Mesodermal cell (in vitro differentiated cells): ENCODE results near the gene FNBP1L.
"Not testable (repeated sequence)": the region's sequence is repeated elsewhere in the genome, so short reads cannot be mapped to it uniquely, and the experiment has no call there.

Experiments used
- H3K27ac ChIP-seq: 2 replicates; pipeline ENCODE4 v1.7.0; 2013; ENCODE audit warnings: mild to moderate bottlenecking, low read depth, low read length, moderate library complexity; ENCODE audit not compliant: severe bottlenecking
- H3K36me3 ChIP-seq: 2 replicates; pipeline ENCODE4 v1.7.1; 2013; ENCODE audit warnings: mild to moderate bottlenecking, low read length, moderate library complexity; ENCODE audit not compliant: control insufficient read depth, insufficient read depth
- H3K4me1 ChIP-seq: one replicate; pipeline ENCODE4 v1.7.1; 2013; ENCODE audit warnings: mild to moderate bottlenecking, low read length; ENCODE audit not compliant: insufficient read depth, control insufficient read depth, poor library complexity, severe bottlenecking
- H3K4me3 ChIP-seq: 2 replicates; pipeline ENCODE4 v1.7.0; 2013; ENCODE audit warnings: low read length, control low read depth, mild to moderate bottlenecking; ENCODE audit not compliant: insufficient read depth, poor library complexity, severe bottlenecking; ENCODE audit errors: extremely low read depth
- H3K9me3 ChIP-seq: 2 replicates; pipeline ENCODE4 v1.7.1; 2013; ENCODE audit warnings: mild to moderate bottlenecking, low read length, moderate library complexity; ENCODE audit not compliant: control insufficient read depth
- WGBS, 2 experiments: methylation state at CpG; one replicate each; pipeline ENCODE4 v1.1.5; 2013; ENCODE audit warnings: missing lambda C conversion rate in 2 of 2; ENCODE audit not compliant: insufficient coverage in 2 of 2; 5-methylcytosine and 5-hydroxymethylcytosine counted together

FNBP1L gene

DNA sequence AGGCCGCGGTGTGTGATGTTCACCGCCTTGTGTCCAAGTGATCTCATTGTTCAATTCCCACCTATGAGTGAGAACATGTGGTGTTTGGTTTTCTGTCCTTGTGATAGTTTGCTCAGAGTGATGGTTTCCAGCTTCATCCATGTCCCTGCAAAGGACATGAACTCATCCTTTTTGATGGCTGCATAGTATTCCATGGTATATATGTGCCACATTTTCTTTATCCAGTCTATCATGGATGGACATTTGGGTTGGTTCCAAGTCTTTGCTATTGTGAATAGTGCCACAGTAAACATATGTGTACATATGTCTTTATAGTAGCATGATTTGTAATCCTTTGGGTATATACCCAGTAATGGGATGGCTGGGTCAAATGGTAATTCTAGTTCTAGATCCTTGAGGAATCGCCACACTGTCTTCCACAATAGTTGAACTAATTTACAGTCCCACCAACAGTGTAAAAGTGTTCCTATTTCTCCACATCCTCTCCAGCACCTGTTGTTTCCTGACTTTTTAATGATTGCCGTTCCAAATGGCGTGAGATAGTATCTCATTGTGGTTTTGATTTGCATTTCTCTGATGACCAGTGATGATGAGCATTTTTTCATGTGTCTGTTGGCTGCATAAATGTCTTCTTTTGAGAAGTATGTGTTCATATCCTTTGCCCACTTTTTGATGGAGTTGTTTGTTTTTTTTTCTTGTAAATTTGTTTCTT, 17.6 kb downstream of the FNBP1L start:
- H3K9me3 ChIP-seq, H3K27ac ChIP-seq, H3K4me3 ChIP-seq, H3K4me1 ChIP-seq: not testable (repeated sequence)
- WGBS, 2 experiments: 100% methylated on average over 1 of the region's 6 CpGs; no CpG with 5 or more reads in 1 of the 2 experiments
- peaks cover 23% of the 10 kb centered on the region for H3K36me3 ChIP-seq

DNA sequence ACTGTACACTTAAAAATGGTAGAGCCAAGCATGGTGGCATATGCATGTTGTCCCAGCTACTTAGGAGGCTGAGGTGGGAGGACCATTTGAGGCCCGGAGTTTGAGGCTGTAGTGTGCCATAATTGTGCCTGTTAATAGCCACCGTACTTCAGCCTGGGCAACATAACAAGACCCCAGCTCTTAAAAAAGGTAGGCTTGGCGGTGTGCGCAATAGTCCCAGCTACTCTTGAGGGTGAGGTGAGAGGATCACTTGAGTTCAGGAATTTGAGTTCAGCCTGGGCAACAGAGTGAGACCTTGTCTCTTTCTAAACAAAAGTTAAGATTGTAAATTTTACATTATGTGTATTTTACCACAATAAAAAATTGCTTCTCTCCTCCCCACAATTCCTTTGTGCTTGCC, 19.7 kb downstream of the FNBP1L start:
- no peak overlapping the region for H3K27ac ChIP-seq
- peaks cover 8% of the 10 kb centered on the region for H3K4me1 ChIP-seq
- H3K36me3 ChIP-seq: peaks cover 17% of the 10 kb centered on the region
- H3K4me3 ChIP-seq: no peak overlapping the region
- WGBS, 2 experiments: 96 to 100% methylated on average over 1 to 3 of the region's 4 CpGs
- peaks cover 9% of the 10 kb centered on the region for H3K9me3 ChIP-seq

- Histone ChIP-seq H3K9me3 (peaks cover 7% of the 10 kb centered on the region), H3K4me1 (peaks cover 8% of the 10 kb centered on the region), H3K27ac (no peak overlapping the region), H3K4me3 (no peak overlapping the region), H3K36me3 (peaks cover 10% of the 10 kb centered on the region)
- WGBS, 2 experiments: no CpG with 5 or more reads among the region's 3 CpGs
These were observed 20.7 kb downstream of the FNBP1L start for GRCh38 chr1:93468662-93469061.

DNA sequence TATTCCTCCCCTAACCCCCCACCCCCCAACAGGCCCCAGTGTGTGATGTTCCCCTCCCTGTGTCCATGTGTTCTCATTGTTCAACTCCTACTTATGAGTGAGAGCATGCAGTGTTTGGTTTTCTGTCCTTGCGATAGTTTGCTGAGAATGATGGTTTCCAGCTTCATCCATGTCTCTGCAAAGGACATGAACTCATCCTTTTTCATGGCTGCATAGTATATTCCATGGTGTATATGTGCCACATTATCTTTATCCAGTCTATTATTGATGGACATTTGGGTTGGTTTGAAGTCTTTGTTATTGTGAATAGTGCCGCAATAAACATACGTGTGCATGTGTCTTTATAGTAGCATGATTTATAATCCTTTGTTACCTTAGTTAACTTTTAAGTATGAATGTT, 21.3 kb downstream of the FNBP1L start:
- H3K27ac ChIP-seq, H3K4me1 ChIP-seq, H3K36me3 ChIP-seq, H3K9me3 ChIP-seq, H3K4me3 ChIP-seq: not testable (repeated sequence)
- WGBS, 2 experiments: no CpG with 5 or more reads among the region's 3 CpGs

- H3K27ac ChIP-seq: no peak overlapping the region
- H3K9me3 ChIP-seq: peaks cover 1% of the 10 kb centered on the region
- no peaks in the 10 kb centered on the region for H3K36me3 ChIP-seq
- no peak overlapping the region for H3K4me3 ChIP-seq
- WGBS, 2 experiments: 83 to 95% methylated on average over 5 of the region's 6 CpGs
- peaks cover 8% of the 10 kb centered on the region for H3K4me1 ChIP-seq
These were observed 23.4 kb downstream of the FNBP1L start for GRCh38 chr1:93471284-93471683.

DNA sequence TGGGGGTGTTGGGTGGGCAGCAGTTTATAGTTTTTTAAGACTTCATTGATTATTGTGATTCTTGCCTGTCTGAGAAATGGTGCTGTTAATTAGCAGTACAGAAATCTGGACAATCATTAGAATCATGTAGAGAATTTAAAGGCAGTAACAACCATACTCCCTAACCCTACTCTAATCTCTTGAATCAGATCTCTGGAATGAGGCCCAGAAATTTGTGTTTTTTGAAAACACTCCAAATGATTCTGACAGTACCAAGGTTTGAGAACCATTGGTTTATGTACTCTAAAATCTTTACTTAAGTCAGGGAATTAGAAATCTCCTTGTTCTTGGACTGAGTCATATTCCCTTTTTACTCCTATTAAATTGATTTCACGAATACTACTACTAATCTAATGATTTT, 24.0 kb downstream of the FNBP1L start:
- no CpG with 5 or more reads among the region's 1 CpG for WGBS, 2 experiments
- H3K27ac ChIP-seq: no peak overlapping the region
- no peaks in the 10 kb centered on the region for H3K36me3 ChIP-seq
- H3K4me1 ChIP-seq: peaks cover 8% of the 10 kb centered on the region
- H3K4me3 ChIP-seq: no peak overlapping the region
- H3K9me3 ChIP-seq: peaks cover 7% of the 10 kb centered on the region

DNA sequence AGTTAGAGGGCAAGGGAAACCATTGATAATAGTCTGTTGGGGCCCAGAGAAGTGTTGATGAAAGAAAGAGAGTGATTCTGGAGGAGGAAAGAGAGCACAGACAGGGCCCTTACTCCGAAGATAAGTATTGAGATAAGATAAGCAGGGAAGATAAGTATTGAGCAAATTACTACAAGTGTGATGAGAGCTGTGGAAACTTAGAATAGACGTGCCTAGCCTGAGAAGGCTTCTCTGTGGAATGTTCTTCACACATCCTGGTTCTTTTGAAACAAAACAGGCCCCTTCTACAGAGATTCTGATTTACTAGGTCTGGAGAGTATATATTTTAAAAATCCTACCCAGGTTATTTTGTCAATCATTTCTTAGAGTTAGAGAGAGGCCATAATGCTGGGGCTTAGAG, 26.4 kb downstream of the FNBP1L start:
- H3K36me3 ChIP-seq: peaks cover 9% of the 10 kb centered on the region
- no peak overlapping the region for H3K27ac ChIP-seq
- H3K4me1 ChIP-seq: peaks cover 8% of the 10 kb centered on the region
- 50 to 55% methylated on average over 1 to 2 of the region's 2 CpGs for WGBS, 2 experiments
- peaks cover 23% of the 10 kb centered on the region for H3K9me3 ChIP-seq
- no peak overlapping the region for H3K4me3 ChIP-seq

- H3K9me3 ChIP-seq: peaks cover 26% of the 10 kb centered on the region
- peaks cover 8% of the 10 kb centered on the region for H3K4me1 ChIP-seq
- no peak overlapping the region for H3K27ac ChIP-seq
- H3K36me3 ChIP-seq: peaks cover 12% of the 10 kb centered on the region
- WGBS, 2 experiments: 100% methylated on average over 1 of the region's 1 CpG; no CpG with 5 or more reads in 1 of the 2 experiments
- no peak overlapping the region for H3K4me3 ChIP-seq
These were observed 27.8 kb downstream of the FNBP1L start for GRCh38 chr1:93475681-93476080.

- H3K27ac ChIP-seq, H3K4me1 ChIP-seq, H3K4me3 ChIP-seq: not testable (repeated sequence)
- 90 to 93% methylated on average over 3 to 5 of the region's 8 CpGs for WGBS, 2 experiments
- peaks cover 15% of the 10 kb centered on the region for H3K36me3 ChIP-seq
- peaks cover 26% of the 10 kb centered on the region for H3K9me3 ChIP-seq
These were observed 31.3 kb downstream of the FNBP1L start for GRCh38 chr1:93479133-93479745.

DNA sequence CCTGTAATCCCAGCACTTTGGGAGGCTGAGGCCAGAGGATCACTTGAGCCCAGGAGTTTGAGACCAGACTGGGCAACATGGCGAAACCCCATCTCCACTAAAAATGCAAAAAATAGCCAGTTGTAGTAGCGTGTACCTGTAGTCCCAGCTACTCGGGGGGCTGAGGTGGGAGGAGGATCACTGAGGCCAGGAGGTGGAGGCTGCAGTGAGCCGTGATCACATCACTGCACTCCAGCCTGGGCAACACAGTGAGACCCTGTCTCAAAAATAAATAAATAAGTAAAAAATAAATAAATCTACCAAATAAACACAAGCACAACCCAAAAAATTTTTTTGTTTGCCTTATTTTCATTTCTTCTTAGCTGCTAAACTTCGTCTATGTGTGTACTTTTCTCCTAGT, 34.0 kb downstream of the FNBP1L start:
- Histone ChIP-seq H3K9me3 (peaks cover 19% of the 10 kb centered on the region), H3K36me3 (peaks cover 15% of the 10 kb centered on the region)
- 100% methylated on average over 1 to 2 of the region's 5 CpGs for WGBS, 2 experiments
- not testable (repeated sequence) for H3K4me1 ChIP-seq, H3K27ac ChIP-seq, H3K4me3 ChIP-seq

DNA sequence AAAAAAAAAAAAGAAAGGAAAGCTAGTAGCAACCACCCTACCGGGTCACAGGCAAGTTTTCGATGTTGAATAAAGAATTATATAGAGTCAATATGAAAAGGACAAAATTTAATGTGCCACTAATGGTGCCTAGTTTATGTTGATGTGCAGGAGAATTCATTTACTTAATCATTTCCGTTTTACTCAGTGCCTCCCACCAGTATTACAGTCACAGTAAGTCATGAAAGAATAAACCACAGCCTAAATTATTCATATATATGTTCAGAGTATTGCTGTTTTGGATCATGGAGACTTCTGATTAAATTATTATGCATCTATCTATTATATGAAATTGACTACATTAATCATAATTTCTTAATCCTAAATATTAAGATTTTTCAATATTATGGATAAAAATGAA, 35.3 kb downstream of the FNBP1L start:
- H3K4me1 ChIP-seq: no peaks in the 10 kb centered on the region
- no CpG with 5 or more reads among the region's 3 CpGs for WGBS, 2 experiments
- H3K36me3 ChIP-seq: peaks cover 13% of the 10 kb centered on the region
- H3K9me3 ChIP-seq: peaks cover 14% of the 10 kb centered on the region
- H3K4me3 ChIP-seq: no peak overlapping the region
- no peak overlapping the region for H3K27ac ChIP-seq
